Natural killer cell (primary cell): ENCODE results near the gene UBA6. TPM values are rescaled to one million over a fixed set of nuclear protein-coding genes. Genes with fewer than 3 reads are reported as not detected.

Experiments used
- ATAC-seq, 3 donors: fragments of 150-1000 bp in 2 of 3; fragments of 200-7000 bp in 1 of 3; cut with Tn5 transposase; 1 replicate in 1 of 3; 2 replicates in 2 of 3; pipeline ENCODE4 v1.10.0; 2021; ENCODE audit warnings: mild to moderate bottlenecking in 2 of 3, moderate library complexity in 2 of 3
- DNase-seq, 2 donors: peaks; one replicate each; pipeline versions ENCODE4 v3.0.0 to v3.0.0-alpha.2; 2013 to 2021; ENCODE audit warnings: mixed read lengths in 1 of 2
- H3K27ac ChIP-seq: one replicate; pipeline ENCODE4 v1.5.1; 2013; ENCODE audit warnings: mild to moderate bottlenecking, low read length
- H3K27me3 ChIP-seq: one replicate; pipeline ENCODE4 v1.6.1; 2013; ENCODE audit warnings: low read length; ENCODE audit not compliant: control insufficient read depth, insufficient read depth
- H3K36me3 ChIP-seq: one replicate; pipeline ENCODE4 v1.6.1; 2013; ENCODE audit warnings: low read length; ENCODE audit not compliant: control insufficient read depth, insufficient read depth
- H3K4me1 ChIP-seq: one replicate; pipeline ENCODE4 v1.6.1; 2013; ENCODE audit warnings: low read length; ENCODE audit not compliant: control insufficient read depth, insufficient read depth
- H3K4me3 ChIP-seq: one replicate; pipeline ENCODE4 v1.5.1; 2013; ENCODE audit warnings: low read length
- H3K9me3 ChIP-seq: one replicate; pipeline ENCODE4 v1.6.1; 2013; ENCODE audit warnings: low read length; ENCODE audit not compliant: control insufficient read depth, insufficient read depth
- H3K27ac Mint-ChIP-seq, 2 donors: one replicate each; pipeline ENCODE4 v1.8.0; 2022; ENCODE audit warnings: mild to moderate bottlenecking in 2 of 2, mixed read lengths in 2 of 2, moderate library complexity in 1 of 2
- H3K27me3 Mint-ChIP-seq, 2 donors: one replicate each; pipeline ENCODE4 v1.8.0; 2022; ENCODE audit warnings: low read depth in 2 of 2, mixed read lengths in 2 of 2
- H3K36me3 Mint-ChIP-seq: one replicate; pipeline ENCODE4 v1.8.0; 2022; ENCODE audit warnings: mixed read lengths
- H3K4me1 Mint-ChIP-seq, 2 donors: one replicate each; pipeline ENCODE4 v1.8.0; 2022; ENCODE audit warnings: mixed read lengths in 2 of 2
- H3K4me3 Mint-ChIP-seq: one replicate; pipeline ENCODE4 v1.8.0; 2022; ENCODE audit warnings: mild to moderate bottlenecking, moderate library complexity, mixed read lengths
- H3K9me3 Mint-ChIP-seq, 2 donors: one replicate each; pipeline ENCODE4 v1.8.0; 2022; ENCODE audit warnings: mixed read lengths in 2 of 2
- WGBS: methylation state at CpG from one replicate; pipeline ENCODE4 v1.1.7; 2013; ENCODE audit warnings: missing lambda C conversion rate; ENCODE audit not compliant: insufficient coverage; 5-methylcytosine and 5-hydroxymethylcytosine counted together
- intact Hi-C: fragments of 100-400 bp; cut with micrococcal nuclease; formaldehyde crosslinking; loops from one replicate; pipeline ENCODE4 v1.14.2; 2022
- total RNA-seq, 4 donors: library from RNA; stranded (reverse); fragments of 120-200 nt in 1 of 4; gene quantifications; one replicate each; pipeline versions ENCODE4 v1.2.3 to v1.2.4, GENCODE V29; 2013 to 2022
- TF ChIP-seq, protein P1 (sequence below): fragments of 200-600 bp; IDR thresholded peaks from one replicate; pipeline ENCODE4 v1.8.0; 2022; ENCODE audit warnings: antibody characterized with exemption

Gene UBA6
- total RNA-seq, 3 donors from 2014 or later (not counting 1 experiment from before 2014, with no cell fraction given) = 54.3 to 77.7 (median 55.3) TPM

DNA sequence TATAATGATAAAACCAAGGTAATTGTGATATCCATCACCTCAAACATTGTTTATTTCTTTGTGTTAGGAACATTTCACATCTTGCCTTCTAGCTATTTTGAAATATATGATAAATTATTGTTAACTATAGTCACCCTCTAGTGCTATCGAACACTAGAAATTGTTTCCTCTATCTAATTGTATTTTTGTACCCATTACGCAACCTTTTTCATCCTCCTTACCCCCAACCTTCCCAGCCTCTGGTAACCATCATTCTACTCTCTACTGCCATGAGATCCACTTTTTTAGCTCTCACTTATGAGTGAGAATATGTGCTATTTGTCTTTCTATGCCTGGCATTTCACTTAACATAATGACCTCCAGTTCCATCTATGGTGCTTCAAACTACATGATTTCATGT lies 3.9 kb upstream of the UBA6 start:
- no peak overlapping the region for H3K27ac ChIP-seq
- Mint-ChIP-seq H3K27me3 (no peaks in the 10 kb centered on the region), H3K4me3 (no peak overlapping the region), H3K36me3 (peaks cover 7% of the 10 kb centered on the region), H3K27ac (no peak overlapping the region), H3K4me1 (peaks cover 45 to 46% of the 10 kb centered on the region in 2 donors), H3K9me3 (no peaks in the 10 kb centered on the region)
- H3K9me3 ChIP-seq = no peaks in the 10 kb centered on the region
- intact Hi-C loops = no loop called here
- TF ChIP-seq, protein P1, sequence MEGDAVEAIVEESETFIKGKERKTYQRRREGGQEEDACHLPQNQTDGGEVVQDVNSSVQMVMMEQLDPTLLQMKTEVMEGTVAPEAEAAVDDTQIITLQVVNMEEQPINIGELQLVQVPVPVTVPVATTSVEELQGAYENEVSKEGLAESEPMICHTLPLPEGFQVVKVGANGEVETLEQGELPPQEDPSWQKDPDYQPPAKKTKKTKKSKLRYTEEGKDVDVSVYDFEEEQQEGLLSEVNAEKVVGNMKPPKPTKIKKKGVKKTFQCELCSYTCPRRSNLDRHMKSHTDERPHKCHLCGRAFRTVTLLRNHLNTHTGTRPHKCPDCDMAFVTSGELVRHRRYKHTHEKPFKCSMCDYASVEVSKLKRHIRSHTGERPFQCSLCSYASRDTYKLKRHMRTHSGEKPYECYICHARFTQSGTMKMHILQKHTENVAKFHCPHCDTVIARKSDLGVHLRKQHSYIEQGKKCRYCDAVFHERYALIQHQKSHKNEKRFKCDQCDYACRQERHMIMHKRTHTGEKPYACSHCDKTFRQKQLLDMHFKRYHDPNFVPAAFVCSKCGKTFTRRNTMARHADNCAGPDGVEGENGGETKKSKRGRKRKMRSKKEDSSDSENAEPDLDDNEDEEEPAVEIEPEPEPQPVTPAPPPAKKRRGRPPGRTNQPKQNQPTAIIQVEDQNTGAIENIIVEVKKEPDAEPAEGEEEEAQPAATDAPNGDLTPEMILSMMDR = no peak
- H3K27me3 ChIP-seq = no peaks in the 10 kb centered on the region
- DNase-seq (no peak), ATAC-seq (no peak)
- peaks cover 2% of the 10 kb centered on the region for H3K36me3 ChIP-seq
- peaks cover 5% of the 10 kb centered on the region for H3K4me1 ChIP-seq
- 90% methylated on average over 2 of the region's 2 CpGs for WGBS
- H3K4me3 ChIP-seq = no peak overlapping the region

DNA sequence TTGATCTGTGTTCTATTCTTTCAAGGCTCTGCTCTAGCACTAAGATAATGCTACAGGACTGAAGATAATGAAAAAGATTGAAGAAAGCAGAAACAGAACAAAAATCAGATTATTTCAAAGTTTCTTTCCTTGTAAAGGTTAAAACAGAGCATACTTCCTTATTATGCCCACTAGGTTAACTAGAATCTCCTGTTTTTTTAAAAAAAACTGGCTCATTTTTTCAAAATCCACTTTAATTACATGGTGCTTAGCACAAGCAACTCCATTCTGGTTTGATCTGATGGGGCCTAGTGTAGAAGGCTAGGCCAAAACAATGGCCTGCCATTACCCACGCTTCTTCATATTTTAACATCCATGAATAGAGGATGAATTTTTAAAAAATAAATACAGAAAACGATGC lies 1.2 kb upstream of the UBA6 start:
- H3K27ac Mint-ChIP-seq = peak overlapping the region; percentile 93 to 94
- Histone ChIP-seq H3K27me3 (no peaks in the 10 kb centered on the region), H3K4me1 (peaks cover 12% of the 10 kb centered on the region), H3K27ac (peak overlapping the region; percentile 26), H3K36me3 (peaks cover 2% of the 10 kb centered on the region), H3K9me3 (no peaks in the 10 kb centered on the region), H3K4me3 (no peak overlapping the region)
- no peaks in the 10 kb centered on the region for H3K27me3 Mint-ChIP-seq
- no peak for ATAC-seq
- DNase-seq = no peak
- peak overlapping the region; percentile 95 for H3K4me3 Mint-ChIP-seq
- no CpG with 5 or more reads among the region's 2 CpGs for WGBS
- H3K36me3 Mint-ChIP-seq = no peaks in the 10 kb centered on the region
- intact Hi-C loops = no loop called here
- TF ChIP-seq, protein P1 = no peak
- H3K9me3 Mint-ChIP-seq = no peaks in the 10 kb centered on the region
- H3K4me1 Mint-ChIP-seq = peaks cover 49 to 53% of the 10 kb centered on the region in 2 donors

DNA sequence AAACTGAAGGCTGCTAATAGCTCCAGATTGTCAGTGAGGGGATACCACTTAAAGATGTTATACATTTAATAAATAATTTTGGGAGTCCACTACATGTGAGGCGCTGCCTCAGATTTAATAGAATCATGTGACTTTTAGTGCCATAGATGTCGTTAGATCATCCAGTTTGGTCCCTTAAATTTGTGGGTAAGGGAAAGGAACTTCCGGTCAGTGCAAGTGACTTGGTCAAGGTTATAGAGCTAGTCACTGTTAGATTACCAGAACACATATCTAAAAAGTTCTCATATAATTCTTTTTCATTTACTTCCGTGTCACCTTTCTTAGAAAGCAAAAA lies 529 bp upstream of the UBA6 start:
- Histone ChIP-seq H3K9me3 (no peaks in the 10 kb centered on the region), H3K27ac (peak overlapping the region; percentile 84), H3K4me1 (peaks cover 12% of the 10 kb centered on the region), H3K4me3 (peak overlapping the region; percentile 92), H3K36me3 (no peaks in the 10 kb centered on the region), H3K27me3 (no peaks in the 10 kb centered on the region)
- Mint-ChIP-seq H3K4me1 (peaks cover 49 to 53% of the 10 kb centered on the region in 2 donors), H3K9me3 (no peaks in the 10 kb centered on the region), H3K27ac (peak overlapping the region; percentile 93 to 94), H3K36me3 (no peaks in the 10 kb centered on the region), H3K27me3 (no peaks in the 10 kb centered on the region), H3K4me3 (peak overlapping the region; percentile 95)
- TF ChIP-seq, protein P1 = peak; percentile 12
- ATAC-seq (no peak), DNase-seq (no peak)
- intact Hi-C loops = loop anchor here (1.0 kb wide), 1 partner anchor 156 kb away; the partner anchor contains the start of gene CENPC
- 20% methylated on average over 4 of the region's 4 CpGs for WGBS

DNA sequence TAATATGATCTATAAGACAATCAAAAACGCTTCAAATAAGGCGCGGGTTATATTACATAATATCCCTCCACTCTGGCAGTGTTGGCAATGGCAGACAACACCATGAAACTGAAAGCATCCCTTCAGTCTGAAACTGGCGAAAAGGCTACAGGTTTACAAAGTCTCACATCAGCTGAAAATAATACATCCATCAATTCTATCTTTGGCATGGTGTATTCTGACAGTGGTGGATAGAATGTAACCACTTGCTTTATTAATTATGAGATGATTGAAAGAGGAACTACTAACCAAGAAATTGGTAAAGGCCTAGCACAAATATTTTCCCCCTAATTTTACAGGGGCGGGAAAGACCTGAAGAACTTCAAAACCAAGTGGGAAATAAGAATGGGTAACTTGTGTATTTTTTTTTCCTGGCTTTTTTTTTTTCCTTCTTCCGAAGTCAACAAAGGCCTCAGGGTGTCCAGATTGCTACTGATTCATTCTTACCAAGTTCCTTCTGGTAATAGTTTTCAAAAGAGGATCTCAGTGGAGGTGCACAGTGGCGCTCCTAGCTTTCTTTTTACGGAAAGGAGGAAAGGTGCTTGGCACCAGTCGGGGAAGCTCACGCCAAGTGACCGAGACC lies 728 bp downstream of the UBA6 start:
- no peaks in the 10 kb centered on the region for H3K27me3 Mint-ChIP-seq
- H3K4me3 ChIP-seq = peak overlapping the region; percentile 92
- intact Hi-C loops = no loop called here
- H3K27me3 ChIP-seq = no peaks in the 10 kb centered on the region
- H3K4me1 ChIP-seq = peaks cover 12% of the 10 kb centered on the region
- peak overlapping the region; percentile 84 for H3K27ac ChIP-seq
- peak overlapping the region; percentile 93 to 94 for H3K27ac Mint-ChIP-seq
- no peaks in the 10 kb centered on the region for H3K9me3 ChIP-seq
- H3K4me3 Mint-ChIP-seq = peak overlapping the region; percentile 95
- H3K9me3 Mint-ChIP-seq = no peaks in the 10 kb centered on the region
- WGBS = 22% methylated on average over 8 of the region's 11 CpGs
- DNase-seq = peak in 1 of 2 donors; percentile 52
- no peak for ATAC-seq
- H3K36me3 ChIP-seq = no peaks in the 10 kb centered on the region
- no peaks in the 10 kb centered on the region for H3K36me3 Mint-ChIP-seq
- TF ChIP-seq, protein P1 = no peak
- H3K4me1 Mint-ChIP-seq = peaks cover 36 to 44% of the 10 kb centered on the region in 2 donors
